WERI-Rb-1 (cell line): ENCODE measurements around the gene HOXD8.

Experiments
- DNase-seq: peaks from one replicate; pipeline ENCODE4 v3.0.0-alpha.2; 2020
- H3K27ac ChIP-seq: fragments of 250-450 bp; sonication (Bioruptor Pico); 2 replicates; pipeline ENCODE4 v1.5.1; 2020; ENCODE audit warnings: mild to moderate bottlenecking, moderate library complexity
- H3K27me3 ChIP-seq: fragments of 250-450 bp; sonication (Bioruptor Pico); 2 replicates; pipeline ENCODE4 v1.5.1; 2021; ENCODE audit warnings: mild to moderate bottlenecking, low read depth, moderate library complexity; ENCODE audit not compliant: insufficient read depth, severe bottlenecking
- H3K36me3 ChIP-seq: fragments of 250-450 bp; sonication (Bioruptor Pico); 2 replicates; pipeline ENCODE4 v1.5.1; 2020; ENCODE audit warnings: mild to moderate bottlenecking, moderate library complexity
- H3K4me3 ChIP-seq: 2 replicates; pipeline ENCODE4 v1.5.1; 2011; ENCODE audit warnings: low read depth, mild to moderate bottlenecking, control low read depth, low read length
- H3K9me3 ChIP-seq: fragments of 250-450 bp; sonication (Bioruptor Pico); 2 replicates; pipeline ENCODE4 v1.5.1; 2021; ENCODE audit warnings: mild to moderate bottlenecking, moderate library complexity; ENCODE audit not compliant: severe bottlenecking
- TF ChIP-seq, protein P1 (sequence below): IDR thresholded peaks from 2 replicates; pipeline ENCODE4 v1.5.1; 2011; ENCODE audit warnings: low read depth, mild to moderate bottlenecking, control low read depth, inconsistent platforms, low read length

HOXD8 gene

GRCh38 chr2:176174382-176174823 is 44.9 kb downstream of the HOXD8 start:
- peaks cover 80% of the 10 kb centered on the region for H3K27me3 ChIP-seq
- DNase-seq = peak; percentile 62
- TF ChIP-seq, protein P1, sequence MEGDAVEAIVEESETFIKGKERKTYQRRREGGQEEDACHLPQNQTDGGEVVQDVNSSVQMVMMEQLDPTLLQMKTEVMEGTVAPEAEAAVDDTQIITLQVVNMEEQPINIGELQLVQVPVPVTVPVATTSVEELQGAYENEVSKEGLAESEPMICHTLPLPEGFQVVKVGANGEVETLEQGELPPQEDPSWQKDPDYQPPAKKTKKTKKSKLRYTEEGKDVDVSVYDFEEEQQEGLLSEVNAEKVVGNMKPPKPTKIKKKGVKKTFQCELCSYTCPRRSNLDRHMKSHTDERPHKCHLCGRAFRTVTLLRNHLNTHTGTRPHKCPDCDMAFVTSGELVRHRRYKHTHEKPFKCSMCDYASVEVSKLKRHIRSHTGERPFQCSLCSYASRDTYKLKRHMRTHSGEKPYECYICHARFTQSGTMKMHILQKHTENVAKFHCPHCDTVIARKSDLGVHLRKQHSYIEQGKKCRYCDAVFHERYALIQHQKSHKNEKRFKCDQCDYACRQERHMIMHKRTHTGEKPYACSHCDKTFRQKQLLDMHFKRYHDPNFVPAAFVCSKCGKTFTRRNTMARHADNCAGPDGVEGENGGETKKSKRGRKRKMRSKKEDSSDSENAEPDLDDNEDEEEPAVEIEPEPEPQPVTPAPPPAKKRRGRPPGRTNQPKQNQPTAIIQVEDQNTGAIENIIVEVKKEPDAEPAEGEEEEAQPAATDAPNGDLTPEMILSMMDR = peak; percentile 11; the same call in 1 of the 2 replicates
- no peak overlapping the region for H3K4me3 ChIP-seq
- no peak overlapping the region for H3K27ac ChIP-seq
- peaks cover 18% of the 10 kb centered on the region for H3K9me3 ChIP-seq
- no peaks in the 10 kb centered on the region for H3K36me3 ChIP-seq

GRCh38 chr2:176174824-176175708 is 45.6 kb downstream of the HOXD8 start:
- no peak for DNase-seq
- H3K36me3 ChIP-seq = no peaks in the 10 kb centered on the region
- H3K9me3 ChIP-seq = peaks cover 18% of the 10 kb centered on the region
- TF ChIP-seq, protein P1 = no peak
- H3K27ac ChIP-seq = no peak overlapping the region
- H3K27me3 ChIP-seq = peaks cover 80% of the 10 kb centered on the region
- H3K4me3 ChIP-seq = no peak overlapping the region

GRCh38 chr2:176175709-176176607 is 46.5 kb downstream of the HOXD8 start:
- no peak overlapping the region for H3K27ac ChIP-seq
- peaks cover 18% of the 10 kb centered on the region for H3K9me3 ChIP-seq
- no peak for DNase-seq
- no peaks in the 10 kb centered on the region for H3K36me3 ChIP-seq
- TF ChIP-seq, protein P1 = no peak
- no peak overlapping the region for H3K4me3 ChIP-seq
- peaks cover 80% of the 10 kb centered on the region for H3K27me3 ChIP-seq

- no peak for DNase-seq
- TF ChIP-seq, protein P1 = no peak
- Histone ChIP-seq H3K36me3 (no peaks in the 10 kb centered on the region), H3K27me3 (peaks cover 81% of the 10 kb centered on the region), H3K9me3 (peaks cover 4% of the 10 kb centered on the region), H3K4me3 (peak overlapping the region; percentile 40), H3K27ac (peak overlapping the region; percentile 55)
These were observed 48.1 kb downstream of the HOXD8 start for GRCh38 chr2:176177580-176178037.

- Histone ChIP-seq H3K9me3 (no peaks in the 10 kb centered on the region), H3K36me3 (no peaks in the 10 kb centered on the region), H3K27ac (peak overlapping the region; percentile 55), H3K4me3 (peak overlapping the region; percentile 40), H3K27me3 (peaks cover 81% of the 10 kb centered on the region)
- TF ChIP-seq, protein P1 = no peak
- DNase-seq = peak; percentile 78
These were observed 48.7 kb downstream of the HOXD8 start for GRCh38 chr2:176178038-176178756.
